H1 (cell line): ENCODE data around the gene KREMEN1. TPM values are rescaled to one million over a fixed set of nuclear protein-coding genes. Genes with fewer than 3 reads are reported as not detected.

Experiments
- CTCF ChIA-PET: fragments of 300-600 bp; sonication (Branson Sonifier 250); formaldehyde crosslinking; loops from one replicate; lab custom pipeline; 2021; ENCODE audit not compliant: partially characterized antibody; lab: Charles Lee
- POLR2A ChIA-PET: fragments of 300-600 bp; sonication (Branson Sonifier 250); formaldehyde crosslinking; loops from one replicate; lab custom pipeline; 2021; ENCODE audit warnings: inconsistent platforms; ENCODE audit not compliant: partially characterized antibody; lab: Charles Lee
- DNase-seq, 2 experiments: peaks; one replicate each; pipeline versions ENCODE4 v3.0.0 to v3.0.0-alpha.2; 2010 to 2022; ENCODE audit warnings: low spot score in 2 of 2, low read depth in 1 of 2, mixed read lengths in 1 of 2
- FAIRE-seq: peaks from 2 replicates; lab custom pipeline; 2011; peaks lifted over from hg19 to GRCh38; lab: Jason Lieb, UNC
- H2AFZ ChIP-seq: 2 replicates; pipeline ENCODE4 v1.8.1; 2012; ENCODE audit warnings: low read length, inconsistent platforms
- H2AK5ac ChIP-seq: 2 replicates; pipeline ENCODE4 v1.6.1; 2013; ENCODE audit warnings: low read depth, low read length
- H2BK120ac ChIP-seq: replicated peaks from 2 replicates; pipeline ENCODE3; 2013; ENCODE audit warnings: low read depth, low read length, inconsistent platforms
- H2BK12ac ChIP-seq: 2 replicates; pipeline ENCODE4 v1.6.1; 2013; ENCODE audit warnings: low read depth, low read length
- H2BK15ac ChIP-seq: 2 replicates; pipeline ENCODE4 v1.6.1; 2013; ENCODE audit warnings: low read length
- H2BK20ac ChIP-seq: 2 replicates; pipeline ENCODE4 v1.6.1; 2013; ENCODE audit warnings: low read length
- H2BK5ac ChIP-seq: 2 replicates; pipeline ENCODE4 v1.6.1; 2013; ENCODE audit warnings: low read depth, low read length
- H3K14ac ChIP-seq: 2 replicates; pipeline ENCODE4 v1.6.1; 2013; ENCODE audit warnings: inconsistent platforms; ENCODE audit not compliant: insufficient read length
- H3K18ac ChIP-seq: 2 replicates; pipeline ENCODE4 v1.6.1; 2013; ENCODE audit warnings: low read length; ENCODE audit errors: extremely low read depth
- H3K23ac ChIP-seq: 2 replicates; pipeline ENCODE4 v1.6.1; 2013; ENCODE audit warnings: inconsistent platforms; ENCODE audit not compliant: insufficient read length
- H3K23me2 ChIP-seq: 2 replicates; pipeline ENCODE4 v1.6.1; 2013; ENCODE audit warnings: low read depth, low read length
- H3K27ac ChIP-seq: 2 replicates; pipeline ENCODE4 v1.6.1; 2011; ENCODE audit warnings: low read depth, low read length, inconsistent platforms
- H3K27me3 ChIP-seq, 4 experiments: replicated peaks in 1 of 4; 1 replicate in 1 of 4; 2 replicates in 3 of 4; pipeline versions ENCODE4 v1.6.1 to v1.8.1; 2011 to 2013; ENCODE audit warnings: low read length in 3 of 4, mild to moderate bottlenecking in 3 of 4, inconsistent platforms in 2 of 4, mixed read lengths in 2 of 4, moderate library complexity in 1 of 4; ENCODE audit not compliant: control insufficient read depth in 3 of 4, insufficient read depth in 3 of 4; ENCODE audit errors: extremely low read depth in 1 of 4
- H3K36me3 ChIP-seq, 4 experiments: 2 replicates each; pipeline versions ENCODE4 v1.6.1 to v1.8.1; 2011 to 2013; ENCODE audit warnings: mild to moderate bottlenecking in 4 of 4, low read length in 3 of 4, moderate library complexity in 2 of 4, control low read depth in 1 of 4, inconsistent platforms in 1 of 4; ENCODE audit not compliant: insufficient read depth in 4 of 4, control insufficient read depth in 2 of 4
- H3K4ac ChIP-seq: replicated peaks from 2 replicates; pipeline ENCODE3; 2013; ENCODE audit warnings: low read length, low read depth, mixed read lengths, inconsistent platforms; ENCODE audit not compliant: insufficient read length
- H3K4me1 ChIP-seq, 4 experiments: replicated peaks in 1 of 4; 1 replicate in 1 of 4; 2 replicates in 3 of 4; pipeline versions ENCODE4 v1.6.1 to v1.8.1; 2011 to 2013; ENCODE audit warnings: low read length in 3 of 4, inconsistent platforms in 2 of 4, mixed read lengths in 1 of 4; ENCODE audit not compliant: insufficient read depth in 4 of 4, control insufficient read depth in 3 of 4
- H3K4me2 ChIP-seq, 2 experiments: 2 replicates each; pipeline versions ENCODE4 v1.6.1 to v1.8.1; 2011 to 2013; ENCODE audit warnings: low read depth in 2 of 2, low read length in 2 of 2, control low read depth in 1 of 2, inconsistent platforms in 1 of 2, mild to moderate bottlenecking in 1 of 2; ENCODE audit not compliant: insufficient read depth in 1 of 2
- H3K4me3 ChIP-seq, 4 experiments: fragments of 200-600, 300-600 bp in 1 of 4; sonication (generic), shearing (Covaris generic), sonication (Bioruptor Twin) in 1 of 4; 2 replicates each; pipeline versions ENCODE4 v1.5.1 to v1.8.1; 2011 to 2016; ENCODE audit warnings: low read length in 4 of 4, low read depth in 3 of 4, control low read depth in 2 of 4, inconsistent platforms in 2 of 4, mild to moderate bottlenecking in 2 of 4, mixed read lengths in 1 of 4, moderate library complexity in 1 of 4; ENCODE audit not compliant: insufficient read depth in 2 of 4; ENCODE audit errors: extremely low read depth in 1 of 4
- H3K56ac ChIP-seq: replicated peaks from 2 replicates; pipeline ENCODE3; 2013; ENCODE audit warnings: low read depth, mild to moderate bottlenecking, mixed read lengths, low read length, inconsistent platforms; ENCODE audit not compliant: insufficient read length
- H3K79me1 ChIP-seq: 2 replicates; pipeline ENCODE4 v1.6.1; 2013; ENCODE audit warnings: low read depth, low read length, control low read depth
- H3K79me2 ChIP-seq, 2 experiments: 2 replicates each; pipeline versions ENCODE4 v1.6.1 to v1.8.1; 2012 to 2013; ENCODE audit warnings: low read length in 2 of 2, mild to moderate bottlenecking in 2 of 2, inconsistent platforms in 1 of 2; ENCODE audit not compliant: insufficient read depth in 2 of 2, control insufficient read depth in 1 of 2
- H3K9ac ChIP-seq, 4 experiments: replicated peaks in 1 of 4; 1 replicate in 1 of 4; 2 replicates in 3 of 4; pipeline versions ENCODE4 v1.6.1 to v1.8.1; 2011 to 2013; ENCODE audit warnings: low read depth in 3 of 4, low read length in 3 of 4, control low read depth in 2 of 4, mild to moderate bottlenecking in 2 of 4, moderate library complexity in 2 of 4, inconsistent platforms in 1 of 4; ENCODE audit errors: extremely low read depth in 1 of 4
- H3K9me3 ChIP-seq, 2 experiments: 2 replicates each; pipeline versions ENCODE4 v1.6.1 to v1.8.1; 2012 to 2013; ENCODE audit warnings: mild to moderate bottlenecking in 2 of 2, moderate library complexity in 2 of 2, control low read depth in 1 of 2, inconsistent platforms in 1 of 2, low read depth in 1 of 2, low read length in 1 of 2, mixed read lengths in 1 of 2; ENCODE audit not compliant: insufficient read depth in 2 of 2
- H4K20me1 ChIP-seq, 2 experiments: replicated peaks in 1 of 2; 2 replicates each; pipeline versions ENCODE3 to v1.8.1; 2011 to 2013; ENCODE audit warnings: inconsistent platforms in 2 of 2, low read length in 2 of 2, mild to moderate bottlenecking in 1 of 2; ENCODE audit not compliant: insufficient read depth in 2 of 2, control insufficient read depth in 1 of 2
- H4K5ac ChIP-seq: 2 replicates; pipeline ENCODE4 v1.6.1; 2013; ENCODE audit warnings: low read length, low read depth, mixed read lengths, inconsistent platforms; ENCODE audit not compliant: insufficient read length
- H4K8ac ChIP-seq: 2 replicates; pipeline ENCODE4 v1.8.0; 2013; ENCODE audit warnings: mild to moderate bottlenecking, moderate library complexity, low read length, inconsistent platforms; ENCODE audit not compliant: insufficient read depth; ENCODE audit errors: extremely low read depth
- H4K91ac ChIP-seq: replicated peaks from 2 replicates; pipeline ENCODE3; 2013; ENCODE audit warnings: low read length, mixed read lengths, inconsistent platforms; ENCODE audit not compliant: insufficient read length
- ATF3 ChIP-seq: IDR thresholded peaks from 2 replicates; pipeline ENCODE4 v1.6.1; 2011; ENCODE audit warnings: low read depth, mild to moderate bottlenecking, low read length; ENCODE audit not compliant: insufficient read depth
- SIRT6 ChIP-seq: IDR thresholded peaks from one replicate; pipeline ENCODE4 v1.7.1; 2012; ENCODE audit warnings: low read length, inconsistent platforms
- SP4 ChIP-seq: IDR thresholded peaks from 2 replicates; pipeline ENCODE4 v1.6.1; 2012; ENCODE audit warnings: low read length, inconsistent platforms
- WGBS, 2 experiments: shearing (Covaris generic) in 1 of 2; methylation state at CpG; one replicate each; pipeline versions ENCODE4 v1.1.6 to v1.1.7; 2013 to 2015; ENCODE audit warnings: low lambda C conversion rate in 2 of 2, mixed read lengths in 2 of 2, inconsistent platforms in 1 of 2, low coverage in 1 of 2, missing lambda C conversion rate in 1 of 2; ENCODE audit not compliant: insufficient replicate concordance in 2 of 2, insufficient coverage in 1 of 2, insufficient read length in 1 of 2; ENCODE audit errors: extremely low coverage in 1 of 2, missing lambda C conversion rate in 1 of 2; 5-methylcytosine and 5-hydroxymethylcytosine counted together
- polyA plus RNA-seq, 7 experiments: library from polyadenylated mRNA; depleted of rRNA in 3 of 7; stranded (reverse) in 5 of 7; unstranded in 2 of 7; fragments of >200 nt in 5 of 7; fragments of 200-250 nt in 2 of 7; gene quantifications; 1 replicate in 5 of 7; 2 replicates in 1 of 7; 4 replicates in 1 of 7; pipeline versions ENCODE4 v1.2.1 to v1.2.3, GENCODE V29; 2011 to 2013; ENCODE audit warnings: missing spikeins in 2 of 7, mixed read lengths in 2 of 7
- total RNA-seq: library from RNA; stranded (reverse); fragmentation: NEBNext Ultra II Directional; extraction: Animal tissue kit (Norgen Biotek cat#: 25700); gene quantifications from 2 replicates; pipeline ENCODE4 v1.2.1, GENCODE V29; 2021

The KREMEN1 gene
- total and polyA plus RNA-seq, 2 of the 8 experiments (the other 6 are each of a cell fraction or from before 2014, with no cell fraction given) = 2.1 to 3.2 TPM

GRCh38 chr22:29201782-29202181 lies 128.9 kb downstream of the KREMEN1 start:
- H3K56ac ChIP-seq = no peak overlapping the region
- H3K27me3 ChIP-seq = peaks cover 0 to 12% (median 3%) of the 10 kb centered on the region in 4 experiments; a peak in 5 of 7 replicates
- no peak overlapping the region for H2AFZ ChIP-seq
- no peak overlapping the region for H3K27ac ChIP-seq
- DNase-seq (no peak), FAIRE-seq (no peak)
- H3K79me1 ChIP-seq = no peaks in the 10 kb centered on the region
- no peak overlapping the region for H3K9ac ChIP-seq
- H3K79me2 ChIP-seq = no peaks in the 10 kb centered on the region
- TF ChIP-seq SIRT6 = no peak
- TF ChIP-seq SP4 = no peak
- TF ChIP-seq ATF3 = no peak
- peaks cover 4% of the 10 kb centered on the region; the same call in 1 of the 2 replicates for H3K23me2 ChIP-seq
- no peak overlapping the region for H3K4me2 ChIP-seq
- no peak overlapping the region for H3K14ac ChIP-seq
- no peak overlapping the region for H3K4me3 ChIP-seq
- H3K4ac ChIP-seq = no peak overlapping the region
- no peaks in the 10 kb centered on the region for H3K9me3 ChIP-seq
- WGBS, 2 experiments = 84% methylated on average over 7 of the region's 7 CpGs; no CpG with 5 or more reads in 1 of the 2 experiments
- ChIA-PET CTCF (interaction anchor here (1.1 to 6.7 kb wide), 15 partner anchors 12 to 141 kb away, joined by 3 to 84 read pairs (median 8); no protein-coding TSS in a partner anchor), POLR2A (interaction anchor here (1.1 kb wide), 1 partner anchor 55 kb away, joined by 3 read pairs; no protein-coding TSS in a partner anchor)
- no peak overlapping the region for H3K23ac ChIP-seq
- H3K4me1 ChIP-seq = peaks cover 0 to 9% (median 5%) of the 10 kb centered on the region in 4 experiments; a peak in 5 of 7 replicates
- no peaks in the 10 kb centered on the region for H3K36me3 ChIP-seq
- no peak overlapping the region for H4K91ac ChIP-seq
- H2BK15ac ChIP-seq = no peak overlapping the region
- no peak overlapping the region for H2BK120ac ChIP-seq
- H4K20me1 ChIP-seq = no peaks in the 10 kb centered on the region
- no peak overlapping the region for H2AK5ac ChIP-seq
- H2BK5ac ChIP-seq = 0 out of 2 replicates have a peak overlapping the region, but pooled peaks have one; percentile 60
- H3K18ac ChIP-seq = no peak overlapping the region; the same call in 1 of the 2 replicates
- H2BK20ac ChIP-seq = no peak overlapping the region
- no peak overlapping the region for H4K5ac ChIP-seq
- no peak overlapping the region for H2BK12ac ChIP-seq
- H4K8ac ChIP-seq = peak overlapping the region; percentile 45; the same call in 1 of the 2 replicates
